SK-N-SH treated with all-trans-retinoic acid at 6 μM for 48 hours (cell line): ENCODE data around the gene SLC7A8.

Source experiments
- ATAC-seq: fragments of 200-7000 bp; cut with Tn5 transposase; 3 replicates; pipeline ENCODE4 v1.9.1; 2020; ENCODE audit warnings: mild to moderate bottlenecking, moderate library complexity
- ARNTL ChIP-seq: fragments of 450-650 bp; formaldehyde crosslinking; IDR thresholded peaks from 2 replicates; pipeline ENCODE4 v1.5.0; 2020; ENCODE audit warnings: low read depth, mild to moderate bottlenecking, moderate library complexity, borderline replicate concordance
- BACH2 ChIP-seq: fragments of 250-450 bp; sonication (Bioruptor Pico); IDR thresholded peaks from 2 replicates; pipeline ENCODE4 v1.9.0; 2021; ENCODE audit warnings: mild to moderate bottlenecking, borderline replicate concordance
- CREB5 ChIP-seq: fragments of 250-450 bp; sonication (Bioruptor Pico); IDR thresholded peaks from 2 replicates; pipeline ENCODE4 v1.5.1; 2020; ENCODE audit warnings: low read depth, mild to moderate bottlenecking, moderate library complexity
- CSDC2 ChIP-seq: fragments of 250-450 bp; sonication (Bioruptor Pico); IDR thresholded peaks from 2 replicates; pipeline ENCODE4 v1.5.0; 2020; ENCODE audit warnings: mild to moderate bottlenecking, moderate library complexity
- CSRNP3 ChIP-seq: fragments of 250-450 bp; sonication (Bioruptor Pico); IDR thresholded peaks from 2 replicates; pipeline ENCODE4 v1.5.1; 2021; ENCODE audit warnings: mild to moderate bottlenecking, moderate library complexity
- ESRRG ChIP-seq: fragments of 250-450 bp; sonication (Bioruptor Pico); IDR thresholded peaks from 2 replicates; pipeline ENCODE4 v1.6.1; 2021; ENCODE audit warnings: mild to moderate bottlenecking
- GLIS3 ChIP-seq: fragments of 250-450 bp; sonication (Bioruptor Pico); IDR thresholded peaks from 2 replicates; pipeline ENCODE4 v1.5.0; 2020; ENCODE audit warnings: mild to moderate bottlenecking, moderate library complexity
- ISL1 ChIP-seq: fragments of 250-450 bp; sonication (Bioruptor Pico); IDR thresholded peaks from 2 replicates; pipeline ENCODE4 v2.1.2; 2022; ENCODE audit warnings: mild to moderate bottlenecking, moderate library complexity
- OSR1 ChIP-seq: fragments of 250-450 bp; sonication (Bioruptor Pico); IDR thresholded peaks from 2 replicates; pipeline ENCODE4 v1.8.0; 2022; ENCODE audit warnings: moderate library complexity, mild to moderate bottlenecking, inconsistent platforms
- PATZ1 ChIP-seq: fragments of 250-450 bp; sonication (Bioruptor Pico); IDR thresholded peaks from 2 replicates; pipeline ENCODE4 v1.8.0; 2020; ENCODE audit warnings: mild to moderate bottlenecking, moderate library complexity, borderline replicate concordance
- POU6F1 ChIP-seq: fragments of 250-450 bp; sonication (Bioruptor Pico); IDR thresholded peaks from 2 replicates; pipeline ENCODE4 v1.8.0; 2021; ENCODE audit warnings: low read depth, mild to moderate bottlenecking, moderate library complexity, borderline replicate concordance
- PPARA ChIP-seq: fragments of 250-450 bp; sonication (Bioruptor Pico); IDR thresholded peaks from 2 replicates; pipeline ENCODE4 v1.5.0; 2020; ENCODE audit warnings: mild to moderate bottlenecking, borderline replicate concordance
- RARB ChIP-seq: fragments of 250-450 bp; sonication (Bioruptor Pico); IDR thresholded peaks from 2 replicates; pipeline ENCODE4 v1.8.0; 2021; ENCODE audit warnings: mild to moderate bottlenecking, moderate library complexity
- SNAI2 ChIP-seq: fragments of 250-450 bp; sonication (Bioruptor Pico); IDR thresholded peaks from 2 replicates; pipeline ENCODE4 v1.5.0; 2020; ENCODE audit warnings: mild to moderate bottlenecking, moderate library complexity
- TCF4 ChIP-seq: fragments of 250-450 bp; sonication (Bioruptor Pico); IDR thresholded peaks from 2 replicates; pipeline ENCODE4 v1.8.0; 2021; ENCODE audit warnings: mild to moderate bottlenecking, moderate library complexity, borderline replicate concordance
- TOX ChIP-seq: fragments of 250-450 bp; sonication (Bioruptor Pico); IDR thresholded peaks from 2 replicates; pipeline ENCODE4 v1.8.0; 2021; ENCODE audit warnings: mild to moderate bottlenecking, moderate library complexity, borderline replicate concordance
- ZC3H10 ChIP-seq: fragments of 250-450 bp; sonication (Bioruptor Pico); IDR thresholded peaks from 2 replicates; pipeline ENCODE4 v1.5.1; 2021; ENCODE audit warnings: mild to moderate bottlenecking, moderate library complexity
- ZFP30 ChIP-seq: fragments of 450-650 bp; formaldehyde crosslinking; IDR thresholded peaks from 2 replicates; pipeline ENCODE4 v1.5.0; 2022; ENCODE audit warnings: mild to moderate bottlenecking, moderate library complexity
- ZNF565 ChIP-seq: fragments of 450-650 bp; formaldehyde crosslinking; conservative IDR thresholded peaks from 2 replicates; pipeline ENCODE4 v1.5.0; 2020; ENCODE audit warnings: low read depth, mild to moderate bottlenecking, moderate library complexity
- ZNF70 ChIP-seq: fragments of 450-650 bp; formaldehyde crosslinking; IDR thresholded peaks from 2 replicates; pipeline ENCODE4 v1.5.0; 2020; ENCODE audit warnings: mild to moderate bottlenecking, moderate library complexity
- ZNF8 ChIP-seq: fragments of 450-650 bp; formaldehyde crosslinking; IDR thresholded peaks from 2 replicates; pipeline ENCODE4 v1.5.0; 2020; ENCODE audit warnings: mild to moderate bottlenecking, moderate library complexity

Gene SLC7A8

GRCh38 chr14:23090254-23090636 is 93.2 kb downstream of the SLC7A8 start:
- no peak for TF ChIP-seq CSDC2
- no peak for TF ChIP-seq OSR1 (CRISPR knock-in tag)
- no peak for TF ChIP-seq ZNF8 (CRISPR knock-in tag)
- TF ChIP-seq TCF4, result no peak
- no peak for TF ChIP-seq TOX (CRISPR knock-in tag)
- TF ChIP-seq POU6F1, result no peak
- no peak for TF ChIP-seq SNAI2 (CRISPR knock-in tag)
- ATAC-seq, result no peak

GRCh38 chr14:23089498-23090253 is 93.8 kb downstream of the SLC7A8 start:
- TF ChIP-seq POU6F1, result no peak
- TF ChIP-seq ARNTL (CRISPR knock-in tag), result no peak
- TF ChIP-seq SNAI2 (CRISPR knock-in tag), result no peak
- no peak for TF ChIP-seq TOX (CRISPR knock-in tag)
- no peak for TF ChIP-seq ZFP30 (CRISPR knock-in tag)
- no peak for TF ChIP-seq ZNF8 (CRISPR knock-in tag)
- no peak for TF ChIP-seq ESRRG (CRISPR knock-in tag)
- no peak for TF ChIP-seq BACH2 (CRISPR knock-in tag)
- ATAC-seq, result no peak

GRCh38 chr14:23086565-23086964 is 96.9 kb downstream of the SLC7A8 start:
- TF ChIP-seq SNAI2 (CRISPR knock-in tag) (no peak), OSR1 (CRISPR knock-in tag) (no peak), PPARA (CRISPR knock-in tag) (no peak), ARNTL (CRISPR knock-in tag) (no peak), GLIS3 (no peak)
- ATAC-seq, result no peak

- TF ChIP-seq ZNF70 (CRISPR knock-in tag), result no peak
- TF ChIP-seq ISL1 (CRISPR knock-in tag), result no peak
- no peak for TF ChIP-seq ZNF8 (CRISPR knock-in tag)
- TF ChIP-seq ZFP30 (CRISPR knock-in tag), result no peak
- no peak for TF ChIP-seq ZNF565 (CRISPR knock-in tag)
- no peak for TF ChIP-seq SNAI2 (CRISPR knock-in tag)
- no peak for TF ChIP-seq PATZ1 (CRISPR knock-in tag)
- no peak for TF ChIP-seq ESRRG (CRISPR knock-in tag)
- no peak for TF ChIP-seq TCF4
- no peak for TF ChIP-seq CSDC2
- no peak for TF ChIP-seq RARB (CRISPR knock-in tag)
- no peak for TF ChIP-seq CSRNP3
- no peak for TF ChIP-seq GLIS3
- no peak for TF ChIP-seq PPARA (CRISPR knock-in tag)
- TF ChIP-seq ZC3H10 (CRISPR knock-in tag), result no peak
- TF ChIP-seq CREB5, result no peak
- TF ChIP-seq POU6F1, result no peak
- ATAC-seq, result no peak
Observed at GRCh38 chr14:23085458-23085857, 98.0 kb downstream of the SLC7A8 start.
